Measurements from ENCODE around the gene EYA2. TPM values are rescaled to one million over a fixed set of nuclear protein-coding genes. Genes with fewer than 3 reads are reported as not detected.

EYA2 gene
- total RNA-seq, 1 donor, result 17.7 TPM

GRCh38 chr20:46940616-46941015 lies 46.0 kb downstream of the EYA2 start:
- H2AFZ ChIP-seq (ENCODE audit: low read length), result no peak overlapping the region
- no peak for DNase-seq (ENCODE audit: insufficient read length, low spot score, missing footprints)
- TF ChIP-seq, protein P1, sequence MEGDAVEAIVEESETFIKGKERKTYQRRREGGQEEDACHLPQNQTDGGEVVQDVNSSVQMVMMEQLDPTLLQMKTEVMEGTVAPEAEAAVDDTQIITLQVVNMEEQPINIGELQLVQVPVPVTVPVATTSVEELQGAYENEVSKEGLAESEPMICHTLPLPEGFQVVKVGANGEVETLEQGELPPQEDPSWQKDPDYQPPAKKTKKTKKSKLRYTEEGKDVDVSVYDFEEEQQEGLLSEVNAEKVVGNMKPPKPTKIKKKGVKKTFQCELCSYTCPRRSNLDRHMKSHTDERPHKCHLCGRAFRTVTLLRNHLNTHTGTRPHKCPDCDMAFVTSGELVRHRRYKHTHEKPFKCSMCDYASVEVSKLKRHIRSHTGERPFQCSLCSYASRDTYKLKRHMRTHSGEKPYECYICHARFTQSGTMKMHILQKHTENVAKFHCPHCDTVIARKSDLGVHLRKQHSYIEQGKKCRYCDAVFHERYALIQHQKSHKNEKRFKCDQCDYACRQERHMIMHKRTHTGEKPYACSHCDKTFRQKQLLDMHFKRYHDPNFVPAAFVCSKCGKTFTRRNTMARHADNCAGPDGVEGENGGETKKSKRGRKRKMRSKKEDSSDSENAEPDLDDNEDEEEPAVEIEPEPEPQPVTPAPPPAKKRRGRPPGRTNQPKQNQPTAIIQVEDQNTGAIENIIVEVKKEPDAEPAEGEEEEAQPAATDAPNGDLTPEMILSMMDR (IDR thresholded peaks at IDR 0.05; ENCODE audit: extremely low read depth, low read depth, low read length), result no peak
- no peak overlapping the region for H3K27ac ChIP-seq (ENCODE audit: low read depth, low read length)
- H3K36me3 ChIP-seq (ENCODE audit: insufficient read depth, low read length), result no peaks in the 10 kb centered on the region
- no peaks in the 10 kb centered on the region for H3K79me2 ChIP-seq (ENCODE audit: insufficient read depth, low read length)
- no peaks in the 10 kb centered on the region for H3K9me3 ChIP-seq (ENCODE audit: low read depth, low read length)
- no peaks in the 10 kb centered on the region for H4K20me1 ChIP-seq (ENCODE audit: insufficient read depth, low read length)
- no peak overlapping the region for H3K4me3 ChIP-seq (ENCODE audit: insufficient read depth, low read length)
- H3K4me2 ChIP-seq (ENCODE audit: insufficient read depth, low read length), result no peak overlapping the region
- peaks cover 8% of the 10 kb centered on the region for H3K4me1 ChIP-seq (ENCODE audit: insufficient read depth, low read length)
- no peaks in the 10 kb centered on the region for H3K27me3 ChIP-seq (ENCODE audit: insufficient read depth, low read length)

DNA sequence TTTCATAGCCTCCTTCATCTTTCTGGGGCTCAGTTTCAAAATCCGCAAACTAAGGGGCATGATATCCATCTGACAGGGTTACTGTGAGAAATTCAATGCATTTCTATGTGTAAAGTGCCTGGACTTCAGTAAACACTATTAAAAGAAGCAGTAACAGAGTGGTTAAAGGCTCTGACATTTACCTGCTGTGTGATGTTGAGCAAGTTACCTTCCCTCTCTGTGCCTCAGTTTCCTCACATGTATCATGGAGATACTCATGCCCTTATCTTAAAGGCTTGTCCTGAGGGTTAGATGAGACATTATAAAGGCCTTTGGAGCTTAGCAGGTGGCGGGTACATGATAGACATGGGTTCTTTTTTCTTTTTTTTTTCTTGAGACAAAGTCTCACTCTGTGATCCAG lies 46.8 kb downstream of the EYA2 start:
- Histone ChIP-seq H3K27ac (ENCODE audit: low read depth, low read length) (no peak overlapping the region), H3K36me3 (ENCODE audit: insufficient read depth, low read length) (no peaks in the 10 kb centered on the region), H4K20me1 (ENCODE audit: insufficient read depth, low read length) (no peaks in the 10 kb centered on the region)

DNA sequence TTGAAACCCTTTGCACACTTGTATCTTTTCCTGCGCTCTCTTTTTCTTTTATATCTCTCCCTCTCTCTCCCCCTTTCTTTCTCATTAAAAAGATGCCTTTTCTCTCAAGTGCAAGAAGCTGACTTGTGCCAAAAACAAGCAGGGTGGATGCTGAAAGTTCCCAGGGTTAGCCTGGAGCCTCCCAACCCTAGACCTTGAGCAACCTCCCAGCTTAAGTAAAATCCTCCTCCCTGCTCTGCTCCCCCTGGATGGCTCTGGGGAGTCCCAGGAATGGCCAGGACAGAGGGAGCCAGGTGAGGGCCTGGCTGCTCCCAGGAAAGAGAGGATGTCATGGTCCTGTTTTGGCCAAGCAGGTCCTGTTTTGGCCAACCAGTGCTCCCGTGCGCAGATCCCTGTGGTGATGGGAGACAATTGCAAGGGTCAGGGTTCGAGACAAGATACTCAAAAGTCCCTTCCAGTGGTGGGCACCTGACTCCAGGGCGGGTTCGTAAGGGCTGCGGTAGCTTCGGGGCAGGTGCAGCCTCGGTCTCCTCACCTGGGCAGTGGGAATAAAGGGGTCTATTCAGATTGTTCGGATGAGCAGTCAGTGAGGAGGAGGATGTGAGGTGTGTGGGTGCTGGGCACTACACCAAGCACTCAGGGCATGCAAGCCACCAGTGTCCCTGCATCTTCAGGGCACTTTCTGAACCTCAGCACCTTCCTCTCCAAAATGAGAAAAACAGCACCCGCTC lies 49.4 kb downstream of the EYA2 start:
- Histone ChIP-seq H3K79me2 (ENCODE audit: insufficient read depth, low read length) (no peaks in the 10 kb centered on the region), H3K4me3 (ENCODE audit: insufficient read depth, low read length) (no peak overlapping the region), H4K20me1 (ENCODE audit: insufficient read depth, low read length) (no peaks in the 10 kb centered on the region), H3K27ac (ENCODE audit: low read depth, low read length) (no peak overlapping the region), H3K4me2 (ENCODE audit: insufficient read depth, low read length) (no peak overlapping the region), H3K4me1 (ENCODE audit: insufficient read depth, low read length) (peaks cover 28% of the 10 kb centered on the region), H3K27me3 (ENCODE audit: insufficient read depth, low read length) (no peaks in the 10 kb centered on the region), H2AFZ (ENCODE audit: low read length) (no peak overlapping the region), H3K9me3 (ENCODE audit: low read depth, low read length) (no peaks in the 10 kb centered on the region), H3K36me3 (ENCODE audit: insufficient read depth, low read length) (no peaks in the 10 kb centered on the region)
- TF ChIP-seq, protein P1 (IDR thresholded peaks at IDR 0.05; ENCODE audit: extremely low read depth, low read depth, low read length), result no peak
- DNase-seq (ENCODE audit: insufficient read length, low spot score, missing footprints), result peak; percentile 64

More for the DNA sequence above, 46.8 kb downstream of the EYA2 start:
- Histone ChIP-seq H3K4me3 (ENCODE audit: insufficient read depth, low read length) (no peak overlapping the region), H2AFZ (ENCODE audit: low read length) (no peak overlapping the region), H3K79me2 (ENCODE audit: insufficient read depth, low read length) (no peaks in the 10 kb centered on the region), H3K4me2 (ENCODE audit: insufficient read depth, low read length) (no peak overlapping the region), H3K9me3 (ENCODE audit: low read depth, low read length) (no peaks in the 10 kb centered on the region), H3K4me1 (ENCODE audit: insufficient read depth, low read length) (peaks cover 15% of the 10 kb centered on the region), H3K27me3 (ENCODE audit: insufficient read depth, low read length) (no peaks in the 10 kb centered on the region)
- no peak for DNase-seq (ENCODE audit: insufficient read length, low spot score, missing footprints)
- TF ChIP-seq, protein P1 (IDR thresholded peaks at IDR 0.05; ENCODE audit: extremely low read depth, low read depth, low read length), result no peak

DNA sequence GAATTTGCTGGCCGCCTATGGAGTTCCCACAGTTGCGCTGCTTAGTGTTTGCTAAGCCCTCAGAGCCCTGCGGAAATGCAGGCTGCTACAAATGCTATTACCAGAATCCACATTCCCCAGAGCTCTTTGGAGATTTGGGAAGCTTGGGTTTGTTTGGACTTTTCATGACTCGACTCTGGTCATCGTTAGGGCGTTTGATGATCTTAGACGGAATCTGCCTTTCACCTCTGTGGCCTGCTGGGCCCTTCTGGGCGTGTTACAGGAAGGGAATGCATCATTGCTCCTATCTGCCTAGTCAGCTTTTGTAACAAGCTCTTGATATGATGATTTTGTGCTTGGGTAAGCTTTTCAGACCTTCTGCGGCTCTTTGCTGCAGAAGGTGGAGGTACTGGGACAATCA lies 50.8 kb downstream of the EYA2 start:
- no peaks in the 10 kb centered on the region for H3K27me3 ChIP-seq (ENCODE audit: insufficient read depth, low read length)

More for the DNA sequence above, 50.8 kb downstream of the EYA2 start:
- Histone ChIP-seq H3K9me3 (ENCODE audit: low read depth, low read length) (no peaks in the 10 kb centered on the region), H3K4me1 (ENCODE audit: insufficient read depth, low read length) (peaks cover 28% of the 10 kb centered on the region), H2AFZ (ENCODE audit: low read length) (no peak overlapping the region), H3K4me2 (ENCODE audit: insufficient read depth, low read length) (peak overlapping the region; percentile 39), H3K79me2 (ENCODE audit: insufficient read depth, low read length) (no peaks in the 10 kb centered on the region), H3K4me3 (ENCODE audit: insufficient read depth, low read length) (no peak overlapping the region), H4K20me1 (ENCODE audit: insufficient read depth, low read length) (no peaks in the 10 kb centered on the region), H3K36me3 (ENCODE audit: insufficient read depth, low read length) (no peaks in the 10 kb centered on the region), H3K27ac (ENCODE audit: low read depth, low read length) (peak overlapping the region; percentile 80)
- TF ChIP-seq, protein P1 (IDR thresholded peaks at IDR 0.05; ENCODE audit: extremely low read depth, low read depth, low read length), result no peak
- DNase-seq (ENCODE audit: insufficient read length, low spot score, missing footprints), result peak; percentile 71
